ENCODE measurements around the gene ITGAL.

DNA sequence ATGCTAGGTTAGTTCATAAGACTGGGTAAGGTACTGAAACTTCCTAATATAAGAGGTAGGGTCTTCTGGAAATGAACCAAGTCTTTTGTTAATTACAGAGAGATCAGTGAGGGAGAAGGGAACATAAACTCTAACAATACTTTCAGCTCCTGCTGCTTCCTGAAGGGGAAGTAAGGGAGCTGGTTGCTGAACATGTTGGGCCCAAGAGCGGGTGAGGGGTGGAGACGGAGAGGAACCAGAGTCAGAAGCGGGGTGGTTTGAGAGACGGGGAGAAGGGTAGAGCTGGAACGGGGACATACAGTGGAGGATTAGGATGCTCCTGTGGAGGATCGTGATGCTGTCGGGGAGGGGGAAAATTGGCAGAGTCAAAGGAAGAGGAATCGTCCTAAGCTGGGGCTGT is 73.6 kb downstream of the ITGAL start:
- TF ChIP-seq, protein P1, sequence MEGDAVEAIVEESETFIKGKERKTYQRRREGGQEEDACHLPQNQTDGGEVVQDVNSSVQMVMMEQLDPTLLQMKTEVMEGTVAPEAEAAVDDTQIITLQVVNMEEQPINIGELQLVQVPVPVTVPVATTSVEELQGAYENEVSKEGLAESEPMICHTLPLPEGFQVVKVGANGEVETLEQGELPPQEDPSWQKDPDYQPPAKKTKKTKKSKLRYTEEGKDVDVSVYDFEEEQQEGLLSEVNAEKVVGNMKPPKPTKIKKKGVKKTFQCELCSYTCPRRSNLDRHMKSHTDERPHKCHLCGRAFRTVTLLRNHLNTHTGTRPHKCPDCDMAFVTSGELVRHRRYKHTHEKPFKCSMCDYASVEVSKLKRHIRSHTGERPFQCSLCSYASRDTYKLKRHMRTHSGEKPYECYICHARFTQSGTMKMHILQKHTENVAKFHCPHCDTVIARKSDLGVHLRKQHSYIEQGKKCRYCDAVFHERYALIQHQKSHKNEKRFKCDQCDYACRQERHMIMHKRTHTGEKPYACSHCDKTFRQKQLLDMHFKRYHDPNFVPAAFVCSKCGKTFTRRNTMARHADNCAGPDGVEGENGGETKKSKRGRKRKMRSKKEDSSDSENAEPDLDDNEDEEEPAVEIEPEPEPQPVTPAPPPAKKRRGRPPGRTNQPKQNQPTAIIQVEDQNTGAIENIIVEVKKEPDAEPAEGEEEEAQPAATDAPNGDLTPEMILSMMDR (conservative IDR thresholded peaks at IDR 0.05), result no peak
- TF ChIP-seq EZH2 (IDR thresholded peaks at IDR 0.05; ENCODE audit: low read depth), result no peak
